GM23338 (cell line): Measurements from ENCODE around the gene SUMO4. TPM values are rescaled to one million over a fixed set of nuclear protein-coding genes. Genes with fewer than 3 reads are reported as not detected.

Experiments used
- ATAC-seq: fragments of 200-7000 bp; cut with Tn5 transposase; 3 replicates; pipeline ENCODE4 v1.9.1; 2020
- DNase-seq: peaks from one replicate; pipeline ENCODE4 v3.0.0-alpha.2; 2015; ENCODE audit warnings: low spot score
- H2AFZ ChIP-seq: fragments of 200-600 bp; sonication (generic); 2 replicates; pipeline ENCODE4 v1.8.0; 2016; ENCODE audit warnings: antibody characterized with exemption, mild to moderate bottlenecking, moderate library complexity
- H3F3A ChIP-seq: fragments of 200-600 bp; sonication (generic); replicated peaks from 2 replicates; pipeline ENCODE4 v1.8.0; 2017; ENCODE audit warnings: antibody characterized with exemption, mixed run types, low read depth
- H3K27ac ChIP-seq: fragments of 200-600 bp; sonication (generic); 2 replicates; pipeline ENCODE4 v1.6.1; 2016; ENCODE audit warnings: low read depth
- H3K27me3 ChIP-seq: fragments of 200-600 bp; sonication (generic); 2 replicates; pipeline ENCODE4 v1.8.0; 2016; ENCODE audit warnings: mild to moderate bottlenecking, mixed run types, moderate library complexity; ENCODE audit not compliant: insufficient read depth
- H3K36me3 ChIP-seq: fragments of 200-600 bp; sonication (generic); 2 replicates; pipeline ENCODE4 v1.8.0; 2016; ENCODE audit warnings: mild to moderate bottlenecking; ENCODE audit not compliant: insufficient read depth
- H3K4me1 ChIP-seq: fragments of 200-600 bp; sonication (generic); 2 replicates; pipeline ENCODE4 v1.8.0; 2016; ENCODE audit warnings: mild to moderate bottlenecking, moderate library complexity; ENCODE audit not compliant: insufficient read depth
- H3K4me2 ChIP-seq: fragments of 200-600 bp; sonication (generic); 2 replicates; pipeline ENCODE4 v1.7.1; 2017; ENCODE audit warnings: mixed run types
- H3K4me3 ChIP-seq: fragments of 200-600 bp; sonication (generic); 2 replicates; pipeline ENCODE4 v1.6.1; 2016; ENCODE audit warnings: mixed run types
- H3K79me2 ChIP-seq: fragments of 200-600 bp; sonication (generic); replicated peaks from 2 replicates; pipeline ENCODE4 v1.8.0; 2017; ENCODE audit warnings: mild to moderate bottlenecking; ENCODE audit not compliant: insufficient read depth
- H3K9me2 ChIP-seq: fragments of 200-600 bp; sonication (generic); 2 replicates; pipeline ENCODE4 v1.8.0; 2017; ENCODE audit not compliant: insufficient read depth
- H4K20me1 ChIP-seq: fragments of 200-600 bp; sonication (generic); replicated peaks from 2 replicates; pipeline ENCODE4 v1.8.0; 2017; ENCODE audit warnings: mild to moderate bottlenecking; ENCODE audit not compliant: insufficient read depth
- H3K27ac Mint-ChIP-seq: 2 replicates; pipeline ENCODE4 v1.8.0; 2020; ENCODE audit warnings: inconsistent platforms, mild to moderate bottlenecking, moderate library complexity, mixed read lengths
- H3K27me3 Mint-ChIP-seq: 3 replicates; pipeline ENCODE4 v1.8.0; 2022; ENCODE audit warnings: low read depth, mild to moderate bottlenecking, moderate library complexity, mixed read lengths, inconsistent platforms; ENCODE audit not compliant: insufficient read depth, poor library complexity
- H3K36me3 Mint-ChIP-seq: 3 replicates; pipeline ENCODE4 v1.8.0; 2021; ENCODE audit warnings: low read depth, mild to moderate bottlenecking, inconsistent platforms, moderate library complexity, mixed read lengths
- H3K4me1 Mint-ChIP-seq: 3 replicates; pipeline ENCODE4 v1.8.0; 2020; ENCODE audit warnings: mild to moderate bottlenecking, inconsistent platforms, mixed read lengths
- H3K4me3 Mint-ChIP-seq: 3 replicates; pipeline ENCODE4 v1.8.0; 2021; ENCODE audit warnings: moderate library complexity, mild to moderate bottlenecking, inconsistent platforms, mixed read lengths
- H3K9me3 Mint-ChIP-seq: 3 replicates; pipeline ENCODE4 v1.8.0; 2020; ENCODE audit warnings: moderate library complexity, mild to moderate bottlenecking, inconsistent platforms, mixed read lengths
- EZH2 ChIP-seq: fragments of 200-600 bp; sonication (generic); IDR thresholded peaks from one replicate; pipeline ENCODE4 v1.8.0; 2017; ENCODE audit warnings: antibody characterized with exemption, mild to moderate bottlenecking, low read depth; ENCODE audit not compliant: unreplicated experiment
- JUNB ChIP-seq: IDR thresholded peaks from one replicate; pipeline ENCODE4 v1.6.1; 2016; ENCODE audit warnings: antibody characterized with exemption; ENCODE audit not compliant: unreplicated experiment
- NANOG ChIP-seq: IDR thresholded peaks from 2 replicates; pipeline ENCODE4 v1.6.1; 2016; ENCODE audit warnings: antibody characterized with exemption, borderline replicate concordance
- POLR2AphosphoS5 ChIP-seq: IDR thresholded peaks from 2 replicates; pipeline ENCODE4 v1.6.1; 2016; ENCODE audit warnings: antibody characterized with exemption, low read depth
- REST ChIP-seq: IDR thresholded peaks from one replicate; pipeline ENCODE4 v1.6.1; 2018; ENCODE audit warnings: antibody characterized with exemption; ENCODE audit not compliant: unreplicated experiment
- STAT1 ChIP-seq: IDR thresholded peaks from one replicate; pipeline ENCODE4 v1.6.1; 2016; ENCODE audit warnings: antibody characterized with exemption; ENCODE audit not compliant: unreplicated experiment
- ZNF331 ChIP-seq: fragments of 250-450 bp; sonication (Bioruptor Pico); IDR thresholded peaks from 2 replicates; pipeline ENCODE4 v1.5.0; 2020; ENCODE audit warnings: low read depth, mild to moderate bottlenecking, moderate library complexity
- ZNF462 ChIP-seq: fragments of 250-450 bp; sonication (Bioruptor Pico); IDR thresholded peaks from 2 replicates; pipeline ENCODE4 v1.5.0; 2020; ENCODE audit warnings: mild to moderate bottlenecking, moderate library complexity
- polyA plus RNA-seq: library from polyadenylated mRNA; unstranded; fragments of >200 nt; fragmentation: Nextera tagmentation; extraction: Ambion mirVana; gene quantifications from 2 replicates; pipeline ENCODE4 v1.2.1, GENCODE V29; 2016
- total RNA-seq: library from RNA; depleted of rRNA; stranded (reverse); fragments of >200 nt; shearing (Covaris generic); gene quantifications from 2 replicates; pipeline ENCODE4 v1.2.3, GENCODE V29; 2014
- TF ChIP-seq, protein P1 (sequence below): IDR thresholded peaks from 2 replicates; pipeline ENCODE4 v1.6.1; 2016; ENCODE audit warnings: antibody characterized with exemption

SUMO4 gene
- total and polyA plus RNA-seq, 2 experiments from 2014 or later = 1.9 to 2.1 TPM

- peaks cover 5% of the 10 kb centered on the region; the same call in 1 of the 2 replicates for H4K20me1 ChIP-seq
- H3K27me3 Mint-ChIP-seq = no peaks in the 10 kb centered on the region
Measured at GRCh38 chr6:149385998-149386646, 13.9 kb upstream of the SUMO4 start.

DNA sequence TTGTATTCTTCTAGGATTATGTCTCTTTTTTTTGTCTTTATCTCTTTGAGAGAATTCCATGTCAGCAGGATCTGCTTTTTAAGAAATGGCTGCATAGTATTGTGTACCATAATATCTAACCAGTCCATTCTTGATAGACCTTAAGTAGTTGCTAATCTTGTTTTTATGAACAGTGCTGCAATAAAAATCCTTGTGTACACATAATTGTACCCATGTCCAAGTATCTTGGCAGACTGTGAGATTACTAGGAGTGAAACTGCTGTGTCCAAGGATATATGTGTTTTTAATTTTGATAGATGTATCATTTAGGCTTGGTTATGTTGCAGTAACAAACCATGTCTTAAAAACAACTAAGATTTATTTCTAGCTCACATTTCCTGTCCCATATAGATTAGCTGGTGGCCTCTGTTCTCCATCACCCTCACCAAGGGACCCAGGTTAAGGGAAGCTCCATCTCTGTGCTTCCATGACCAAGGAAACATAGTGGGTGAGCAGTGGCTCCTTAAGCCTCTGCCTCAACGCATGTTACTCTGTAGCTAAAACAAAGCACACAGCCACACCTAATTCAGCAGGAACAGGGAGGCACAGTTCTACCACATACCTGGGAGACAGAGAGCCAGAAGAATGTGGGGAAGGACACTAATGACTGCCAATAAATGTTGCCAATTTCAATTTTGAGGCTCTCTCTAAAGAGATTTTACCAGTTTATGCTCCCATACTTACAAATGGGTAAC is 12.1 kb upstream of the SUMO4 start:
- H3F3A ChIP-seq = no peaks in the 10 kb centered on the region
- Mint-ChIP-seq H3K27ac (no peak overlapping the region), H3K4me3 (no peak overlapping the region), H3K9me3 (no peaks in the 10 kb centered on the region), H3K27me3 (peaks cover 3% of the 10 kb centered on the region), H3K4me1 (no peaks in the 10 kb centered on the region), H3K36me3 (peaks cover 8% of the 10 kb centered on the region; the same call in 2 of the 3 replicates)
- H3K9me2 ChIP-seq = no peaks in the 10 kb centered on the region
- no peak overlapping the region for H3K4me3 ChIP-seq
- no peaks in the 10 kb centered on the region for H3K4me1 ChIP-seq
- H3K4me2 ChIP-seq = no peak overlapping the region
- H3K27ac ChIP-seq = no peak overlapping the region
- peaks cover under 1% of the 10 kb centered on the region; the same call in 1 of the 2 replicates for H4K20me1 ChIP-seq
- H3K27me3 ChIP-seq = no peaks in the 10 kb centered on the region
- H2AFZ ChIP-seq = no peak overlapping the region
- H3K36me3 ChIP-seq = peaks cover under 1% of the 10 kb centered on the region; the same call in 1 of the 2 replicates
- ATAC-seq (peak; percentile 41), DNase-seq (no peak)
- H3K79me2 ChIP-seq = peaks cover 36% of the 10 kb centered on the region
- TF ChIP-seq ZNF462 (CRISPR knock-in tag) (no peak), REST (no peak), POLR2AphosphoS5 (no peak), STAT1 (no peak), ZNF331 (CRISPR knock-in tag) (no peak), NANOG (no peak), EZH2 (no peak), JUNB (no peak)
- TF ChIP-seq, protein P1, sequence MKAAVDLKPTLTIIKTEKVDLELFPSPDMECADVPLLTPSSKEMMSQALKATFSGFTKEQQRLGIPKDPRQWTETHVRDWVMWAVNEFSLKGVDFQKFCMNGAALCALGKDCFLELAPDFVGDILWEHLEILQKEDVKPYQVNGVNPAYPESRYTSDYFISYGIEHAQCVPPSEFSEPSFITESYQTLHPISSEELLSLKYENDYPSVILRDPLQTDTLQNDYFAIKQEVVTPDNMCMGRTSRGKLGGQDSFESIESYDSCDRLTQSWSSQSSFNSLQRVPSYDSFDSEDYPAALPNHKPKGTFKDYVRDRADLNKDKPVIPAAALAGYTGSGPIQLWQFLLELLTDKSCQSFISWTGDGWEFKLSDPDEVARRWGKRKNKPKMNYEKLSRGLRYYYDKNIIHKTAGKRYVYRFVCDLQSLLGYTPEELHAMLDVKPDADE = no peak

More at GRCh38 chr6:149385998-149386646, 13.9 kb upstream of the SUMO4 start:
- Mint-ChIP-seq H3K4me1 (no peaks in the 10 kb centered on the region), H3K36me3 (peaks cover 13% of the 10 kb centered on the region), H3K4me3 (no peak overlapping the region), H3K9me3 (no peaks in the 10 kb centered on the region), H3K27ac (no peak overlapping the region)
- Histone ChIP-seq H3K36me3 (peaks cover 3% of the 10 kb centered on the region; the same call in 1 of the 2 replicates), H3K9me2 (no peaks in the 10 kb centered on the region), H3K27me3 (no peaks in the 10 kb centered on the region), H3K4me2 (no peak overlapping the region), H3K27ac (no peak overlapping the region), H3K4me3 (no peak overlapping the region), H2AFZ (no peak overlapping the region), H3K79me2 (peaks cover 29% of the 10 kb centered on the region), H3F3A (no peaks in the 10 kb centered on the region), H3K4me1 (no peaks in the 10 kb centered on the region)
- no peak for DNase-seq
- ATAC-seq = no peak
- no peak for TF ChIP-seq POLR2AphosphoS5
